Activated B cell treated with CpG ODN at 0.5 μM for 24 hours (primary cell): ENCODE data around the gene HOXA2. TPM values are rescaled to one million over a fixed set of nuclear protein-coding genes. Genes with fewer than 3 reads are reported as not detected.

Experiments
- ATAC-seq: fragments of 200-7000 bp; cut with Tn5 transposase; one replicate; pipeline ENCODE4 v1.10.0; 2021; ENCODE audit warnings: low read depth, mild to moderate bottlenecking, moderate library complexity
- CTCF ChIA-PET: fragments of 350-600 bp; sonication (Branson Sonifier 250); formaldehyde crosslinking; loops from one replicate; lab custom pipeline; 2021; ENCODE audit warnings: antibody characterized with exemption; lab: Charles Lee
- POLR2A ChIA-PET: fragments of 350-600 bp; sonication (Branson Sonifier 250); formaldehyde crosslinking; loops from one replicate; lab custom pipeline; 2021; ENCODE audit warnings: antibody characterized with exemption; lab: Charles Lee
- DNase-seq: peaks from one replicate; pipeline ENCODE4 v3.0.0; 2022
- H3K27ac Mint-ChIP-seq: one replicate; pipeline ENCODE4 v1.8.0; 2020; ENCODE audit warnings: mixed read lengths
- H3K27me3 Mint-ChIP-seq: one replicate; pipeline ENCODE4 v1.8.0; 2021; ENCODE audit warnings: mixed read lengths
- H3K36me3 Mint-ChIP-seq: one replicate; pipeline ENCODE4 v1.8.0; 2021; ENCODE audit warnings: low read depth, mixed read lengths
- H3K4me1 Mint-ChIP-seq: one replicate; pipeline ENCODE4 v1.8.0; 2021; ENCODE audit warnings: mixed read lengths
- H3K4me3 Mint-ChIP-seq: one replicate; pipeline ENCODE4 v1.8.0; 2020; ENCODE audit warnings: mild to moderate bottlenecking, mixed read lengths
- H3K9me3 Mint-ChIP-seq: one replicate; pipeline ENCODE4 v1.8.0; 2020; ENCODE audit warnings: mixed read lengths
- CTCF ChIP-seq: fragments of 200-600 bp; IDR thresholded peaks from one replicate; pipeline ENCODE4 v1.8.0; 2022; ENCODE audit warnings: antibody characterized with exemption, mild to moderate bottlenecking
- intact Hi-C: fragments of 100-400 bp; cut with micrococcal nuclease; formaldehyde crosslinking; loops from one replicate; pipeline ENCODE4 v1.15.1; 2024
- total RNA-seq: library from RNA; stranded (reverse); gene quantifications from 2 replicates; pipeline ENCODE4 v1.2.3, GENCODE V29; 2022

Gene HOXA2
- total RNA-seq, 1 donor from 2014 or later = not detected

GRCh38 chr7:27106901-27107240 lies 4.4 kb upstream of the HOXA2 start:
- H3K27ac Mint-ChIP-seq = no peak overlapping the region
- intact Hi-C loops = no loop called here
- H3K36me3 Mint-ChIP-seq = no peaks in the 10 kb centered on the region
- H3K27me3 Mint-ChIP-seq = peaks cover 33% of the 10 kb centered on the region
- ChIA-PET CTCF (no interaction called here), POLR2A (no interaction called here)
- no peak for DNase-seq
- H3K9me3 Mint-ChIP-seq = no peaks in the 10 kb centered on the region
- H3K4me3 Mint-ChIP-seq = no peak overlapping the region
- H3K4me1 Mint-ChIP-seq = peaks cover 10% of the 10 kb centered on the region
- TF ChIP-seq CTCF = no peak
- no peak for ATAC-seq

- CTCF ChIA-PET = interaction anchor here (0.8 kb wide), 1 partner anchor 55 kb away, joined by 3 read pairs; no protein-coding TSS in a partner anchor
- H3K4me3 Mint-ChIP-seq = no peak overlapping the region
- POLR2A ChIA-PET = no interaction called here
- no peak for TF ChIP-seq CTCF
- DNase-seq (no peak), ATAC-seq (no peak)
- no peaks in the 10 kb centered on the region for H3K9me3 Mint-ChIP-seq
- H3K36me3 Mint-ChIP-seq = no peaks in the 10 kb centered on the region
- intact Hi-C loops = no loop called here
- H3K4me1 Mint-ChIP-seq = peaks cover 14% of the 10 kb centered on the region
- H3K27me3 Mint-ChIP-seq = peaks cover 38% of the 10 kb centered on the region
- H3K27ac Mint-ChIP-seq = no peak overlapping the region
Observed at GRCh38 chr7:27106181-27106900, 3.9 kb upstream of the HOXA2 start.

- DNase-seq = no peak
- Mint-ChIP-seq H3K4me3 (no peak overlapping the region), H3K4me1 (peaks cover 14% of the 10 kb centered on the region), H3K36me3 (no peaks in the 10 kb centered on the region), H3K27me3 (peaks cover 47% of the 10 kb centered on the region), H3K27ac (no peak overlapping the region), H3K9me3 (no peaks in the 10 kb centered on the region)
- no peak for ATAC-seq
- ChIA-PET POLR2A (interaction anchor here (0.6 kb wide), 1 partner anchor 448 kb away, joined by 6 read pairs; no protein-coding TSS in a partner anchor), CTCF (interaction anchor here (0.8 to 1.0 kb wide), 2 partner anchors 56 to 605 kb away, joined by 3 read pairs; no protein-coding TSS in a partner anchor)
- TF ChIP-seq CTCF = no peak
- intact Hi-C loops = no loop called here
Observed at GRCh38 chr7:27105301-27106031, 3.0 kb upstream of the HOXA2 start.

GRCh38 chr7:27104341-27105058 lies 2.0 kb upstream of the HOXA2 start:
- intact Hi-C loops = no loop called here
- CTCF ChIA-PET = interaction anchor here (1.0 kb wide), 1 partner anchor 604 kb away, joined by 3 read pairs; no protein-coding TSS in a partner anchor

More at GRCh38 chr7:27104341-27105058, 2.0 kb upstream of the HOXA2 start:
- Mint-ChIP-seq H3K4me1 (peaks cover 14% of the 10 kb centered on the region), H3K9me3 (no peaks in the 10 kb centered on the region), H3K27me3 (peaks cover 55% of the 10 kb centered on the region), H3K4me3 (no peak overlapping the region), H3K36me3 (peaks cover 5% of the 10 kb centered on the region), H3K27ac (no peak overlapping the region)
- ATAC-seq (no peak), DNase-seq (no peak)
- no peak for TF ChIP-seq CTCF
- POLR2A ChIA-PET = no interaction called here
